ENCODE data around the gene DRD4.
A peak's percentile ranks its signal among the peaks of the same experiment; 100 is the strongest.
"Not testable (repeated sequence)": the region's sequence is repeated elsewhere in the genome, so short reads cannot be mapped to it uniquely, and the experiment has no call there.

Gene DRD4

DNA sequence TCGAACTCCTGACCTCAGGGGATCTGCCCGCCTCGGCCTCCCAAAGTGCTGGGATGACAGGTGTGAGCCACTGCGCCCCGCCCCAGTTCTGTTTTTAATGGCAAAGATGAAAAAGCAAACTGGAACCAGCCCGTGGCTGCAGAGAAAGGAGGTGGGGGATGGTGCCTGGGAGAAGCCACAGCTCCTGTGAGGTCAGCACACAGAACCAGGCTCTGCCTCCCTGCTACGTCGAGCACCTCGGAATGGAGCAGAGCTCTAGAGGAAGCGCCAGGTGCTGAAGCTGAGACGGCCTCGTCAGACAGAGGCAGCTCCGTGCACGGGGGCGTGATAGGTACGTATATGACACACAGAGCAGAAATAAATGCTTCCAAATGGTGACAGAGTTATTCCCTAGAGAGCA is 8.5 kb downstream of the DRD4 start:
- DNase-seq, result no peak

DNA sequence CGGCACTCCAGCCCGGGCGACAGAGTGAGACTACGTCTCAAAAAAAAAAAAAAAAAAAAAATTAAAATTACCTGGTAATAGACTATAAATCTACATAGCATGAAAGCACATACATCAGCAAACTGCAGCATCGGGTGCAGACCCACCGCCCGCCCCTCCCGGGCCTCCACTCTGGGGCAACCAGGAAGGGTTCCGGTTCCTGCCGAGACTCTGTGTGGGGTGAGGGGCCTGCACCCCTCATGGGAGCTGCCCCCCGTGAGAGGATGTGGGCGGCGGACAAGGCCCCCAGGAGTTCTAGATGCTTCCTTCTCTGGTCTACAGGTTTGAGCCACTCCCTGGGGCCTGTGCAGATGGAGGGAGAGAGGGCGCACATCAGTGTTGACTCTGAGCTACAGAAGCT is 9.1 kb downstream of the DRD4 start:
- DNase-seq, result no peak

- DNase-seq, result not testable (repeated sequence)
Observed at GRCh38 chr11:647672-648158, 10.6 kb downstream of the DRD4 start.

GRCh38 chr11:650482-650881 is 13.4 kb downstream of the DRD4 start:
- no peak for DNase-seq

DNA sequence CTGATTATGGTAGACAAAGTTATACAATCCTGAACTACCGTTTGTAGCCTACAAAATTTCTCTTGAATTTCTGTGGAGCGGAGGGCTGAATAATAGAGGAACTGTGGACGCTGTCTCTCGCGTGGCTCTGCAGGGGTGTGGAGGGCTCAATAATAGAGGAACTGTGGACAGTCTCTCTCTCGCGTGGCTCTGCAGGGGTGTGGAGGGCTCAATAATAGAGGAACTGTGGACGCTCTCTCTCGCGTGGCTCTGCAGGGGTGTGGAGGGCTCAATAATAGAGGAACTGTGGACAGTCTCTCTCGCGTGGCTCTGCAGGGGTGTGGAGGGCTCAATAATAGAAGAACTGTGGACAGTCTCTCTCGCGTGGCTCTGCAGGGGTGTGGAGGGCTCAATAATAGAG is 16.1 kb downstream of the DRD4 start:
- DNase-seq, result not testable (repeated sequence)

DNA sequence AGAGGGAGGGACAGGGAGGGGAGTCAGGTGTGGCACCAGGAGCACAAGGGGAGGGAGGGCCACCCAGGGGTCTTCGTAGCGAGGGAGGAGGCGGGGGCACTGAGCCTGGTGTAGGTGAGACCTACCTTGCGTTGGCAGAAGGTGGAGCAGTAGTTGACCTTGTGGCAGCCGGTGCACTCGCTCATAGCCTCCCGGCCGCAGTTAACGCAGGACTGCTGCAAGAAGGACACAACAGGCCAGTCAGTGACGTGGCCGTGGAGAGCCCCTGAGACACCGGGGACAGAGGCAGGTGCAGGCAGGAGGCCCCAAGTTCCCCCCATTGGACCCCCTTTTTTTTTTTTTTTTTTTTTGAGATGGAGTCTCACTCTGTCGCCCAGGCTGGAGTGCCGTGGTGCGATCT is 16.8 kb downstream of the DRD4 start:
- no peak for DNase-seq

DNA sequence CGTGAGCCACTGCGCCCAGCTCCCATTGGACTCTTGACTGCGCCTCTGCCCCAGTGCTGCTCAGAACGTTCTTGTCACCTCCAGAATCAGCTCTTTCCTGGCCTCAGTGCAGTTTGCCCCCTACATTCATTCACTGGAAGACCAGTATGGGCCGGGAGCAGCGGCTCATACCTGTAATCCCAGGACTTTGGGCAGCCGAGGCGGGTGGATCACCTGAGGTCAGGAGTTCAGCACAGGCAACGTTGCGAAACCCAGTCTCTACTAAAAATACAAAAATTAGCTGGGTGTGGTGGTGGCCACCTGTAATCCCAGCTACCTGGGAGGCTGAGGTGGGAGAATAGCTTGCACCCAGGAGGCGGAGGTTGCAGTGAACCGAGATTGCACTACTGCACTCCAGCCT is 17.4 kb downstream of the DRD4 start:
- DNase-seq, result not testable (repeated sequence)

DNA sequence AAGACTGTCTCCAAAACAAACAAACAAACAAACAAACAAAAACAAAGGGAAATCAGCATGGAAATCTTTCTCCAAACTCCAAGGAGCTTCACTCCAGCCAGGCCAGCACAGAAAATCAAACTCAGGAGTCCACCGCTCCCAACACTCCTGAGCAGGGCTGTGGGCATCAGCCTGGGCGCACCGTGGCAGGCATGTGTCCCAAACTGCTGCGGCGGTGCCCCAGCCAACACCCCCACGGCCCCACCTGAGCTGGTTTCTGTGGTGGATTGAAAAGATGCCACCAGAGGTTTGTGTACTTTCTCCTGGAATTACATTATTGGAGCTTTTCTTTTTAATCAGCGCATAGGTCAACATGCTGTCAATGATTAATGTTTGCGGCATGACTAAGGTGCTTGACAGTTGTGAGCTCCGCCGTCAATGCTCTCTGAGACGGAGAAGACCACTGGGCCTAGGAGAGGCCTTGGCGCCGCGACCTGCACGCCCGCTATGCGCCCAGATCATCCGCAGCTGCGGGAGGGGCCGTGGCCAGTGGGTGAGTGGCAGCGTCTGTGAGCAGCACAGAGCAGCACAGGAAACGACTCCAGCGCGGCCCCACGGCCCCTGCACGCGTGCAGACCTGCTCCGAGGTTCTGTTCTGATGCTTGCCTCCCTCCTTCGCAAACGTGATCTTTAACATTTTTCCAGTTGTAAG is 18.1 kb downstream of the DRD4 start:
- no peak for DNase-seq

DNA sequence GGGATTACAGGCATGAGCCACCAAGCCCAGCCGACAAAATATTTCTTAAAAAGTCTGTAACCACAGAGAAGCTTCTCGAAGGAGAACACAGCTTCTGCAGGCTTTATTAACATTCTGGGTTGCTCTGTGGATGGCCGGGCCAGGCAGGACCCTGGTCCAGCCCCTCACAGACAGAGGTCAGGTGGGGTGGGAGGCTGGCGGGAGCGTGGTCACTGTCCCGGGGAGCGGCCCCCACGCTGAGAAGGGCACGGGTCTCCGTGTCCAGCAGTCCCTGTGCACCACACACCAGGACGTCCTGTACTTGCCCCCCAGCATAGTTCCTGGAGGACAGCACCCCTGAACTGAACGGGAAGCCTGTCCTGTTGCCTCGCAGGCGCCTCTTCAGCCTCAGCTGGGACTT is 19.4 kb downstream of the DRD4 start:
- no peak for DNase-seq

DNA sequence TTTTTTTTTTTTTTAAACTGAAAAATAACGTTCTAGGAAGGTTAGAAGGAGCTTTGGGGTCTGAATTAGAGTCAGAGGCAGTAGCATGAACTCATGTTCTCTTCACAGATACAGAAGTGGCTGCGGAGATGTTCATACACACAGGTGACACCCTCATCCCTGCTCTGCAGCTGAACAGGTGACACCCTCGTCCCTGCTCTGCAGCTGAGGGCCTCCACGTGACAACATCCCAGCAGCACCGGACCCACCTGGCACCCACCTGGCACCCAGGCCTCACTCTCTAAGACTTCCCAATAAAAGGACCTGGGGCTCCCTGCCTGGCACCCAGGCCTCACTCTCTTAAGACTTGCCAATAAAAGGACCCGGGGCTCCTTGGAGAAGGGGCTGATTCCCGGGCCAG is 19.8 kb downstream of the DRD4 start:
- DNase-seq, result no peak

GRCh38 chr11:657691-658126 is 20.6 kb downstream of the DRD4 start:
- DNase-seq, result no peak

DNA sequence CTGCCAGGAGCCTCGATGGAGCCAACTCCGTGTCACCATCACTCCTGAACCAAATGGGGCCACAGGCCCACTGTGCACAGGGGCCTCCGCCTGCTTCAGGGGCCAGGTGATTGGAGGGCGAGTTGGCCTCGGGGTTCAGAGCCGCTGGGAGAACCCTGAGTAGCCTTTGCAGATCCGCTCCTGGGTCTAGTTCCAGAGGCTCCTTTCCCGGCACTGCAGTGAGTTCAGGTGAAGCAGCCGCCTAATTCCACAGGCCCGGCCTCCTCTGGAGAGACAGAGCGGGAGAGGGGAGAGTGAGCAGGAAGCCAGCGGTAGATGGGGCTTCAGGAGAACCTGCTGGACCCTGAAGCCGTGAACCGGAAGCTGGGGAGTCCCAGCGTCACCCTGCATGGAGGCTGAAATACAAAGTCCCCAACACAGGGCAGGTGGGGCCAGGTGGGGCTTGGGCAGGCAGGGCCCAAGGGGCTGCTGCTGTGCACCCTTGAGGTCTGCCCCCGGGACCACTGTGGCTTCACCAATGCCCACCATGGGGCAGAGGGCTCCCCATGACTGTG is 22.5 kb downstream of the DRD4 start:
- no peak for DNase-seq

DNA sequence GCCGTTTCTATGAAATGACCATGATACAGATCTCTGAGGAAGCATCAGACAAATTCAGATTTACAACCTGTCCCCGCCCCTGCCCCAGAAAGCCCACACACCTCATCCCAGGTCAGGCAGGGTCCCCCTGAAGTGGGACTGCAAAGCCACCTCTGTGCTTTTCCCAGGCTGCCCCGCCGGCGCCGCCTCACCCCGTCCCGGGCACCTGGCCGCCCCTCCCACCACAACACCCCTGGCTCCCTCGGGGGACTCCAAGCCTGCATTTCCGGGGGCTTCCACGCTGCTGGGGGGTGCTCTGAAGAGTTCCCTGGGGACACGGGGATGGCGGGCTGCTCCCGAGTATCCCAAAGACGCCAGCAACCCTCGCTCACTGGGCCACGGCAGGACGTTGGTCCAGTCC is 23.2 kb downstream of the DRD4 start:
- no peak for DNase-seq

- no peak for DNase-seq
Observed at GRCh38 chr11:660681-661444, 23.8 kb downstream of the DRD4 start.

DNA sequence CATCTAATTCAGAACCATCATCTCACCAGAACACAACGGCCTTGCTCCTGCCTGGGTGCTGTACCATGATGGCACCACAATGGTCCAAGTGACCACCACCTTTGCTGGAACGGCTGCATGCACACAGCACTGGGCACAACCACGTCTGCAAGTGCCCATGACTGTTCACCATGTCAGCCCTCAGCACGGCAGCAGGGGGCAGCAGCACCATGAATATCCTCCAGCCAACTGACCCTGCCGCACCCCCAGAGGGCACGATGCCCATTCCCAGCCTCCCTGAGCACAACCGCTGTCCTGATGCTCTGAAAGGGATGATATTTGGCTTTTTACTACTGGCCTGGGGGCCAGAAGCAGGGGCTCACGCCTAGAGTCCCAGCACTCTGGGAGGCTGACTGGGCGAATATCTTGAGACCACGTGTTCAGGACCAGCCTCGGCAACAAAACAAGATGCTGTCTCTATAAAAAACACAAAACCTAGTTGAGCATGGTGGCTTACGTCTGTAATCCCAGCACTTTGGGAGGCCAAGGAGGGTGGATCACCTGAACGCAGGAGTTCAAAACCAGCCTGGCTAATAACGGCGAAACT is 25.7 kb downstream of the DRD4 start:
- DNase-seq, result peak; percentile 42

DNA sequence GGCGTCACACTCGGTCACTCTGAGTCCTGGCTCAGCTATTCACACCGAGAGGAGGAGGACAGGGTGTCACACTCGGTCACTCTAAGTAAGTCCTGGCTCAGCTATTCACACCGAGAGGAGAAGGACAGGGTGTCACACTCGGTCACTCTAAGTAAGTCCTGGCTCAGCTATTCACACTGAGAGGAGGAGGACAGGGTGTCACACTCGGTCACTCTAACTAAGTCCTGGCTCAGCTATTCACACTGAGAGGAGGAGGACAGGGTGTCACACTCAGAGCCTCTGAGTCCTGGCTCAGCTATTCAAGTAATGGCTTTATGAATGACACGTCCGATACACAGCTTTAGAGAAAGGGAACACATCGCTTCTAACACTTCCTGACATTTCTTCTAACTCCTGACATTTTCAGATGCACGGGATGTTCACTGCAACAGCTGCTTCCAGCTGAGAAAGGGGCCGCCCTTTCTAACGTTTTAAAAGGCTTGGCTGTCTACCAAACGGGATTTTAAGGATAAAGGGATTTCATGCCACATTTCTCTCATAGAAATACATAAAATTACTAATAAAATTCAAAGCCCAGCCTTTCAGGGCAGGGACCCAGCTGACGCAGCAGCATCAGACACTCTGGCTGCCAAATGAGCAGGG is 28.1 kb downstream of the DRD4 start:
- DNase-seq, result no peak

DNA sequence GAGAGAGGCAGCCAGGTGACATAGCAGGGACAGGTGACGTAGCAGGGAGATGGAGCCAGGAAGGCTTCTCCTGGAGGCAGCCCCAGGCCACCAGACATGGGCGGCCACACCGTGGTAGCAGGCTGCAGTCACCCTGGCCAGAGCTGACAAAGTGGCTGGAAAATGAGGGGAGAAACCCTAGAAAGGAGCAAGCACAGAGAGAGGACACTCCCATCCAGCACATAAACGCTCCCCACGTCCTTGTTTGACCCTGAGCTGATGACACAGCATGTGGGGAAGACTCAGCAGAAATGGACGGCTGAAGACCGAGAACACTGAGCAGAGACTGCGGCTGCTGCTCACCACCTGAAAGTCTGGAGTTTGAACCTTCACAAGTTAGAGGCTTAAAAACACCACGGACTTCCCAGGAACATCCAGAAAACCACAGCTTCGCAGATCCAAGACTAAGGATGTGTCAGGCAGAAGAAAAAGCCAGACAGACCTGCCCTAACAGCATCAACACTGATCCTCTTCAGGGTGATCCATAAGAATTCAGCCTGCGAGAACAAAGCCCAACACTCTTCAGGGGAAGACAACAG is 28.7 kb downstream of the DRD4 start:
- no peak for DNase-seq

- DNase-seq, result no peak
Observed at GRCh38 chr11:673866-674265, 36.8 kb downstream of the DRD4 start.

DNA sequence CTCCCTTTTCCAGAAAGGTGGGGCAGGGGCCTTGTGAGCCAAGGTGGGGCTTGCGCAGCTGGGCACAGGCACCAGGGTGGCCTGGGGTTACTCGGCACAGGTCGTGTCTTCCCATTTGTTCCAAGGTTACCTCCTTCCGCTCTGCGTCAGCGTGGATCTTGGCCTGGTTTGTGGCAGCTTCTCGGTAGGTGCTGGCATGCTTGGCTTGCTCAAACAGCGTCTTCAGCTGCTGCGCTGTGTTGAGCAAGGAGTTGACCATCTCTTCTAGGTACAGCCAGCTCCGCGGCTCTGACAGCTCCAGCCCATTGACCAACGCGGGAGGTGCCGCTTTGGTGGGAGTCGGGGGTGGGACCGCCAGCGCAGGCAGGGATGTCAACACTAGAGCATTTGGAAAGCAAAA is 37.3 kb downstream of the DRD4 start:
- no peak for DNase-seq

- no peak for DNase-seq
Observed at GRCh38 chr11:678297-678696, 41.2 kb downstream of the DRD4 start.

- DNase-seq, result no peak
Observed at GRCh38 chr11:679271-680207, 42.5 kb downstream of the DRD4 start.

DNA sequence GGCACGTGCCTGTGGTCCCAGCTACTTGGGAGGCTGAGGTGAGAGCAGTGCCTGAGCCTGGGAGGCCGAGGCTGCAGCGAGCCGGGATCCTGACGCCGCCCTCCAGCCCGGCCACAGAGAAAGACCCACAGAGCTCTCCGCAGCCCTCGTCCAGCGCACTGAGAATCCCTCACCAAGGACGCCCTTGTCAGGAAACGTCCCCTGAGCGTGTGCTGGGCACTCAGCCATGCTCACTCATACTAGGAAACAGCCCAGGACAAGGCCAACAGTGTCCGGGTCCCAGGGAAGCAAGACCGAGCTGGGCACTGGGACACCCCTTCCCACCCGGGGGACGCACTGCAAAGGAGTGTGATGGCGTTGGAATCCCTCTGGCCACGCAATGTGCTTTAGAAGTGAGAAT is 43.4 kb downstream of the DRD4 start:
- no peak for DNase-seq
